GM20431 (cell line): ENCODE results near the gene BRD1.
"Not testable (repeated sequence)": the region's sequence is repeated elsewhere in the genome, so short reads cannot be mapped to it uniquely, and the experiment has no call there.

Source experiments
- in situ Hi-C: fragments of 300-500 bp; cut with MseI, MboI; formaldehyde crosslinking; loops from one replicate; pipeline ENCODE4 v1.15.0; 2020; ENCODE audit warnings: low sequenced_read_pairs; ENCODE audit not compliant: unreplicated experiment

BRD1 gene

DNA sequence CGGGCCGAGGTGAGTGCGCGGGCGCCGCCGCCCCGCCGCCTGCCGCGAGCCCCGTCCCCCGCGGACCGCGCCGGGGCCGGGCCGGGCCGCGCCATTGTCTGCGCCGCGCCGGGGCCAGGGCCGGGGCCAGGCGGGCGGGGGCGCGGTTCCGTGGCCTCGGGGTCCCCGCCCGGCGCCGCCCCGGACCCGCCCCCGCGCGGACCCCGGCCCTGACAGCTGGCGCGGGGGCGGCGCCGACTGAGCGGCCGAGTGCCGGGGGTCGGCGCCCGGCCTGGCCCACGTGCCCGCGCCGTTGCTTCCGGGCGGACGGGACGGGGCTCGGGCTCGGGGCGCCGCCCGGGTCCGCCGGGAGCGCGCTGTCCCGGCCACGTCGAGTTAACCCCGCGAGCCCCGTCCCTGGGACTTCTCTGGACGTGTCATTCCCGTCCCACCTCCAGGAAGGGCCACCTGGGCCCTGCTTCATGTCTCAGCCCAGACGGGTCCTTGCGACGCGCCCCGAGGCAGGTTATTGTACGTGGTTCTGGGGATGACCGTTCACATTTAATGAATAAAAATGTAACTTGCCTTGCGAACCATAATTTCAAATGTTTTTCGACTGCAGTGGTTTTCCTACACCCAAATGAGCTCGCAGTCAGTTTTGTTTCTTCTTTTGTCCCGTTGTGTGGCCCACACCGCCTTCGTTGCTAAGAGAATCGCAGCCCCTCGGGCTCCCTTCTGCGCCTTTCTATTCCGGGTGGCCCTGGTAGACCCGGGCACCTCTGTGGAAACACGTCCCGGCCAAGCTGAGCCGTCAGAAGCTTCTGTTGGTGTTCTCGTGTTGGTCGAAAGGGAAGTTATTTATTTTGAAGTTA, 26.5 kb upstream of the BRD1 start:
- in situ Hi-C loops = no loop called here

DNA sequence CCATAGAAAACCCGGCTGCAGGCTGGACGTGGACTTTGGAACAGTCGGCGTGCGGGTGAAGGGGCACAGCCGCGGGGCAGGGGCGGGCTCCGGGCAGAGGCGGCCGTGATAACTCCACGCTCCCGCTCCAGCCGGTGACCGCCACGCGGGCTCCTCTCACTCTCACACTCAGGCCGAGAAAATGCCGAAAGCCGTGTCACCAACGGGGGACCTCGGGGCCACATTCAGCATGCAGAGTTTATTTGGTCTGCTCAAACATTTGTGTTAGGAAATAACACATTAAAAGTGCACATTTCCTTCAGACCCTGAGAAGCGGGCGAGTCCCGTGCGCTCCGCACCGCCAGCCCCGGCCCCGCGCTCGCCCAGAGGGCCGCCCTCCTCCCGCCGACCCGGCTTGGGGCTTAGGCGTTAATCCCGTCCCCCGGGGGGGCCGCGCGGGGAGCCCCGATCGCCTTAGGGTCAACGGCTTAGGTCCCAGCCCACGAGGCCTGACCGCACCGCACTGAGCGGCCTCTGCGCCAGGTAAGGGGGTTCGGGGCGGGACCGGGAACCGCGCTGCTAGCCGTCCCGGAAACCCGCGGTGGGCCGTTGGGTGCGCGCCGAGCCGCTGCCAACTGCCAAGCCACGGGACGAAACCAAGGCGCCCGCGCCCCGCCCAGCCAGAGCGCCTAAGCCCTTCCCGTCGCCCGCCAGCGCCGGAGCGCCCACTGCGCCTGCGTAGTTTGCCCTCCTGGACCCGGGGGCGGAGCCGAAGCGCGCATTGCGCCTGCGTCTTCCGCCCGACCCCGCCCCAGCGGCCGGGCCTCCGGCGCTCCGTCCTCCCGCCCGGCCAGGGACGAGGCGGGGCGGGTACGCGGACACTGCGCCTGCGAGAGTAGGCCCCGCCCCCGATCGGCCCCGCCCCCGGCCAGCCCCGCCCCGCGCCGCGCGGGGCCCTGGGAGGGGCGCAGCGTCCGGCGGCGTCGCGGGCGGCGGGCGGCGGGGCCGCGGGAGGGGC, 25.5 kb upstream of the BRD1 start, which contains the start of gene ZBED4:
TSS of gene ZBED4 (plus strand) at position 947 of the 997 bp plus-strand sequence. CDS start 29,819 bp downstream, outside the sequence.
- in situ Hi-C loops = no loop called here

DNA sequence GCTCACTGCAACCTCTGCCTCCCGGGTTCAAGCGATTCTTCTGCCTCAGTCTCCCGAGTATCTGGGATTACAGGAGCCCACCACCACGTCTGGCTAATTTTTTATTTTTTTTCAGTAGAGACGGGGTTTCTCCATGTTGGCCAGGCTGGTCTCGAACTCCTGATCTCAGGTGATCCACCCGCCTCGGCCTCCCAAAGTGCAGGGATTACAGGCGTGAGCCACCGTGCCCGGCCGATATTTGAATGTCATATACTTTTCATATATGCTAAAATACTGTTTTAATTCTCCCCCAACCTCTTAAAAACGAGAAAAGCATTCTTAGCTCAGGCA, 24.9 kb upstream of the BRD1 start:
- in situ Hi-C loops = not testable (repeated sequence)

DNA sequence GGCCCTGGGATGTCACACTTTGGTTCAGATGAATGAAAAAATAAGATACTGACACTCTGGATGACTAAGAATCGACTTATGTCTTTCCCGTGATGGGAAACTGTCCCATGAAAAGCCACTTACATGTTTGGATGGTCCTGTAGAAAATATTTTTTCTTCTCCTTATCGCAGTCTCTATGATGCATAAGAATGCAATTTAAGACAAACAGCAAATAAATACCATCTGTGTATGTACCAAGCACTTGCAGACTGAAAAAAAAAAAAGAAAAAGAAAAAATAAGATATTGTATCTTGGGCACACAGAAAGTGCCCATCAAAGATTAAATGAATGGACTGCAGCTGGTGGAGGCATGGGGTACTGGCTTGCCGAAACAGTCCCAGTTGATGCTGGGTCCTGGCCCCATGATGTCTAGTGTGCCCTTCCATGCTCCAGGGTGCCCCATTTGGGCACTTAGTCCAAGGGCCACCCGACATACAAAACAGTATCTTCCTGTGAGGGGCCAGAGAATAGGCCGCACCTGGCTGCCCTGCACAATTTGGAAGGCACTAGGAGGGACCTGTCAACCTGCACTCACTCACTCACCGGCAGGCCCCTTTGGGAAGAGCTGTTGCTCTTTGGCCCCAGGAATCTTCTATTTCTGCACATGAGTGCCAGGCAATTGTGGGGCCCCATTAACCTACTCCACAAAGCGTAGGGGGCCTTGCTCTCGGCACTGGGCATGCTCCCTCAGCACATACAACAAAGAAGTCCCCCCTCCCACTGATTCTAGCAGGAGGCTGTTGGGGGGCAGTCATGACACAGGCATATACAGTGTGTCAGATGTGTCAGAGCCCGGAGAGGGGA, 23.5 kb upstream of the BRD1 start:
- in situ Hi-C loops = no loop called here

DNA sequence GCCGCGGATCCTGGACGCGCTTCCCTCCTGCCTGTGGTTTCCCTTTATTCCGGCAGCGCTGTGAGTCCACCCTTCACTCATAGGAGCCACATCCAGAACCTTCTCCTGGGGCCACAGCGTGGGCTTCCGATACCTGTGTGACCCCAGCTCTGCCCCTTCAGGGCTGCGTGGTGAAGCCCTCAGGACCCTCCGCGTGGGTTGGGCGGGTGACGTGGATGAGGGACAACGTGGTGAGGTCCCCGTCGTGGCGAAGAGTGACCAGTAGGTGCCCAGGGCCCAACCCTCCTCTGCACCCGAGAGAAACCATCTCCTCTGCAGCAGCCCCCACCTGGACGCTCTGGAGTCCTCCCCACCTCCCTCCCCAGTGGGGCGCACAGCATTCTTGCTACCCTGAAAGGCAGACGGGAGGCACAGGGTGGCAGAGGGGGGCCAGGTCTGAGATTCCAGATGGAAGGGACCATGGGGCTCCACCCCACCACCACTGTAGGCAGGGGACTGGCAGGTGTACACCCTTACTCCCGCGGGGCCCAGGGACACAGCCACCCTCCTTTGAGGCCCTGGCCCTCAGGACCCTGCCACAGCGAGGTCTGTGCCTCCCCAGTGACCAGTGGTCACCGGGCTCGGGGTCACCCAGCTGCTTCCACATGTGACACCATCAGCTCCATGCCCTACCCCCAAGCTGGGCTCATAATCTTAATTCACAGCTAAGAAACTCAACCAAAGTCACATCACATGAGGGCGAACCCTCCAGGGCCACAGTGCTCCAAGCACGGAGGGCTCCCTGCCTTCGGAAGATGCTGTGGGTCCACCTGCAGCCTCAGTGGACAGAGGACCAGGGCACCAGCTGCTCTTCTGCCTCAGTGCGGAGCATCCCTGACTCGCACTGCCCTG, 22.6 kb upstream of the BRD1 start:
- in situ Hi-C loops = no loop called here

DNA sequence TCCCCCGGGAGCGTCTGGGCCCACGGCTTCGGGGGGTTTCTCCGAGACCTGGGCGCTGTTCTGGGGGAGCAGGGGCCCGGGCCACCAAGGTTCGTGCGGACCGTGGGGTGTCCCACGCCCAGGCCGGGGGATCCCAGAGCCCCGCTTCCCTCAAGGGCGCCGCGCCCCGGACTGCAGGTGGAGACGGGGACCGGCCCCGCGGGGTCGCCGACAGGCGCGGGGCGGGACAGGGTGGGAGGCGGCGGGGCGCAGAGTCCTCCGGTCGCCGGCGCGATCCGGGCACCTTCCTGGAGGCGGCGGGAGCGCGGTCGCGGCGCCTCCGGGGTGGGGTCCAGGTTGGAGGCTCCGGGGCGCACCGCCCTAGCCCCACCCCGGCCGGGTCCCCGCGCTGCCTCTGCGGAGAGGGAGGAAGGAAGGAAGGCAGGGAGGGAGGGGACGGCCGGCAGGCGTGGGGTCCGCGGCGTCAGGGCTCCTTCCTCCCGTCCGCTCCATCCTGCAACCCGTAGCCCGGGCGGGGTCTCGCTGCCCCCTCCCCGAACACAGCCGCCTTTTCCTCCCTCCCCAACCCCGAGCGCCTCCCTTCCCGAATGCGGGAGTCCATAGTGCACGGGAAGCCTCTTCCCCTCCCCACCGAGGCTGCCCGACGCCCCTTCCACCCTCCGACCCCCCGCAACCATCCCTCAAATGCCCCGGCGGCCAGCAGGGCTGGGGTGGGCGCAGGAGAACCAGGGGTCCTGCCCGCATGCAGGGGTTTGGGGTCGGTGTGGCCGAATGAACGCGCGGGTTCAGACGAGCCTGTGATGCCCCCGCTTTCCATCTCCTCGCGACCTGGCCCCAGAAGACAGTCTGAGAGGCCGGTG, 21.7 kb upstream of the BRD1 start:
- in situ Hi-C loops = no loop called here

DNA sequence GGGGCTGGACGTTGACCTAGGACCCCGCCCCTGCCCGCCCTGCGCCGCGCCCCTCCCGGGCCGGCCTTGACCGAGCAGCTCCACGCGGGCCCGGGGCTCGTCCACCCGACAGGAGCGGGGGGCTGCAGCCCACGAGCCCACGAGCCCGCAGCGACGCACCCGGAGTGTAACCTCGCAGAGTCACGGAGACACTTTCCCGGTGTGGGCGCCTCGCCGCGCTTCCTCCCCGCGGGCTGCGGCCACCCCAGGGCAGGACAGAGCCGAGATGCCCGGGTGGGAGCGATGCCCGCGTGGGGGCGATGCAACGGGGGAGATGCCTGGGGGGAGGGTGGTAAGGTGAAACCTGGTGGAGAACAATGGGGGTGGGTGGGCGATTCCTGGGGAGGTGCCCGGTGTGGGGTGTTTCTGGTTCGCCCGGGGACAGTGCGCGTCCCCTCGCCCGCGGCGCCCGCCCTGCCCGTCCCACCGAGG, 21.1 kb upstream of the BRD1 start:
- in situ Hi-C loops = no loop called here

DNA sequence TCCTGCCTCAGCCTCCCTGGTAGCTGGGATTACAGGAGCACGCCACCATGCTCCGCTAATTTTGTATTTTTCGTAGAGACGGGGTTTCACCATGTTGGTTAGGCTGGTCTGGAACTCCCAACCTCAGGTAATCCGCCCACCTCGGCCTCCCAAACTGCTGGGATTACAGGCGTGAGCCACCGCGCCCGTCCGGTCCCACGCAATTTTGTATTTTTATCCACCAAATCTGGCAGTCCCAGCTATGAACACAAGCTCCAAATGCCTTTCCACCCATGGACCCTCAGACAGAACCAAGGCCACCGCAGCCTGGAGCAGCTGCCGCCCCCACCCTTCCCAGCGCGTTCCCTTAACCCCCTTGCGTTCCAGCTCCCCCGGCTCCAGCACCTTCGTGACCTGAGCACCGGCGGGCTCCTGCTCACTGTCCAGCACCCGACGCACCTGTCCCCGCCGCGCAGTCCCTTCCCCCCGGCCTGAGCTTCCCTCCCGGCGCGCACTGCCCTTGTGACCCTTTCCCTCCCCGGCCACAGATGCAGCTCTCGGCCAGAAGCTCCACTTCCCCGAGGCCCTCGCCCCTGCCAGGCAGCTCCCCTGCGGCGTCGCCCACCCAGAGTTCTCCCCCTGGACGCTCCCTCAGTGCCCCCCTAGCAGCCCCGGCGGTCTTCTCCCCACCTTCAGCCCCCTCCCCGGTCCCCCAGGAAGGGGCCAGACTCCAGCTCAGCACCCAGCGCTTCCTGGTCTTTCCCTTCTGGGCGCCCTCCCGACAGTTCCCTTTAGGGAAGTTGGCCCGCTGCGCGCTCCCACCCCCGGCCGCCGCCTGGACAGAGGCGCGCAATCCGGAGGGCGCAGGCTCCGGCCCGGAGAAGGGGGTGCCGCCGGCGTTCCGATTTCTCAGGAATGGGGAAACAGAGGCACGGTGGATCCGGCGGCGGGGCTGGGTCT, 20.3 kb upstream of the BRD1 start:
- in situ Hi-C loops = no loop called here

DNA sequence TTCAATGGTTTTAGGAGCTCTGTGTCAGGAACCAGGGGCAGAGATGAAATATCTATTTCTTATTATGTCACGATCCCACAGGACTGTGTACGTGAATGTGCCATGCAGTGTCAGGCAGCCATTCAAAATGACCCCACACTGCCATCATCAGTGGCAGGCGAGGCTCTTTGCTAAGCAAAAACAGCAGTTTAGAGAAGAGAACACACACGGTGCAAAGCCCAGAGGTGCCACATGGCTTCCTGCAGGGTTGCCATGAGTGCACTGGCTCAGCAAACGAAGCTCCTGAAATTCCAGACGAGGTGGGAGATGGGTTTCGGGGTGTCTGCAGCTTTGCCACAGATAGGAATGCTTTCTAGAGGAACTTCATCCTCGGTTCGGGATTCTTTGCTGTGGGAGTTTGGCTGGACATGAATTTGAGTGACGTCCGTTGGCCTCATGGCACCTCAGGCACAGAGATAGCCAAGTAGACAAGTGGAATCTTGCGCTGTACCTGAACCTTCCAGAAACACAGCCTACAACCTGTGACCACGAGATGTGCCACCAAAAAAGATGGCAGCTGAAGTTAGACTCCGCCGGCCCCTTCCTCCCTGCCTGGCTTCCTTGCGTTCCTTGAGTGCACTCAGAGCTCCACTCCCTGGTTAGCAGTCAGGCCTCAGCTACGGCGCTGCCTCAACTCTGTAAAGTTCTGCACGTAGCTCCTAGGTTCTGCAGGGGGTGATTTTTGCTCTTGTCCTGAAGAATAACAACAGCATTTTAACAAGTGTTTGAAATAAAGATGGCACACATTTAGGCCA, 18.2 kb upstream of the BRD1 start:
- in situ Hi-C loops = no loop called here

DNA sequence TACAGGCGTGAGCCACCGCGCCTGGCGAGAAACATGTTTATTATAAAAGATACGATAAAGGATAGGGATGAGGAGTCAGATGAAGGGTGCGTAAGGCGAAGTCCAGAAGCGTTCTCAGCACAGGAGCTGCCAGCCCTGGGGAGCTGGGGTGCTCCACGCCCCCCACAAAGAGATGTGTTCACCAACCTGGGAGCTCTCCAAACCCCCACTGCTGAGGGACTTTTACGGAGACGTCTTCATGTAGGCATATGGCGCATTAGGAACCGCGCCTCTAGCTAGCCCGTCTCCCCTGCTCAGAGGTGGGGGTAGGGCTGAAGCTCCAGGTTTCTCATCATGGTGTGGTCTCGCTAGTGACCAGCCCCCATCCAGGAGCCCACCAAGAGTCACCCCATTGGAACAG, 17.6 kb upstream of the BRD1 start:
- in situ Hi-C loops = no loop called here

DNA sequence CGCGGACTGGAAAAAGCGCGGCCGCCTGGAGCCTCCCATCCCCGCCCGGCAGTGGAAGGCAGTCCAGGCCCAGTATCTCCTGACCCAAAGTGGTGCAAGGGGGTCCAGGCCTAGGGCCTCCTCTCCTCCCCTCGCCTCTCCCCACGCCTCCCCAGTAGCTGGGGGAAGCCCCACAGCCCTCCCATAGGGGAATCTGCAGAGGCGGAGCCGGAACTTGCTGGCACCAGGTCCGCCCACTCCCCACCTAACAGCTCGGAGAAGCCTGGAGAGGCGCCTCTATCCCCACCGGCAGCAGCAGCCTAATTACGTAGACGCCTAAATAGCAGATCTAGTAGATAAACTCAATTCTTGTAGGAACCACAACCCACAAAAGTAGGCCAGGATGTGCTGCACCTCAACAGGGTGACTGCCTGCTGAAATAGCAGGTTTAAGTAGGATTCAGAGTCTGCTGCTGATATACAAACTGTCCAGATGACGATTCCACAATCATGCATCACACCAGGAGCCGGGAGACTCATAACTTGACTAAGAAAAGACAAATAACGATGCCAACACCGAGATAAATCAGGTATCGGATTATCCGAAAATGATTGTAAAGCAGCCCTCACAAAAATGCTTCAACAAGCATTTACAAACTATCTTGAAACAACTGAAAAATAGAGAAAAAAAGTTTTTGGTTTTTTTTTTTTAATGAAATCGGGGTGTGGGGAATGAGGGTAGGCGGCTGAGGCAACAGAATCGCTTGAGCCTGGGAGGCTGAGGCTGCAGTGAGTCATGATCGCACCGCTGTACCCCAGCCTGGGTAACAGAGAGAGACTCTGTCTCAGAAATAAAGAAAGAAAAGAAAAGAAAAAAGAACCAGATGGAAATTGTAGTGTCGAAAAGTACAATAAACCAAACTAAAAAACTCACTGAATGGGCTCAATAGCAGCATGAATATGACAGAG, 11.4 kb upstream of the BRD1 start:
- in situ Hi-C loops = no loop called here

DNA sequence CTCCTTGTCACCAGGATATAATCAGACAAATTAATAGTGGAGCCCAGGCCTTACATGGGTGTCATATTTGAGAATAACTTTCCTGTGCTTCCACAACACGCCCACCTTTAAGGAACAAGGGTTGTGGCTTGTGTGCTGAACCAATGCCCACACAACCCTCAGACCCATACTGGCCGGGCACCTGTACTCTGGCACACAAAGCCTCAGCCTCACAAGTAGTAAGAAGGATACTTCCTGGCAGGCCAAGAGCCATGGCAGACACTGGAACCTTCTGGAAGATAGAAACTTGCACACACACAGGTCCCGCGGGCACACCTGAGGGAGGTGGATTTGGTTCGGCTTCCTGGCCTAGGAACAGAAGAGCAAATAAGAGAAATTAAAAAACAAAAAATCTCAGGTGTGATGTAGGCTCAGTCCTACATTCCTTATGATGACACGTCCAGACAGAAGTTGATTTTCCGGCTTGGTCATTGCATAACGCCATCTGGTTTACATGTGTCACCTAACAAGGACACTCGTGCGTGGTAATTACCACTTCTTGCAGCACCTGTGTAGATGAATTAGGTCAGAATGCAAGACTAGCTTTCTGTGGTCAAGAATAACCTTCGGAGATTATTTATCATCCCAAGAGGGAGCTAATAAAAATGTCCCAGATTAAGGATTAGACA, 5.8 kb upstream of the BRD1 start:
- in situ Hi-C loops = no loop called here

DNA sequence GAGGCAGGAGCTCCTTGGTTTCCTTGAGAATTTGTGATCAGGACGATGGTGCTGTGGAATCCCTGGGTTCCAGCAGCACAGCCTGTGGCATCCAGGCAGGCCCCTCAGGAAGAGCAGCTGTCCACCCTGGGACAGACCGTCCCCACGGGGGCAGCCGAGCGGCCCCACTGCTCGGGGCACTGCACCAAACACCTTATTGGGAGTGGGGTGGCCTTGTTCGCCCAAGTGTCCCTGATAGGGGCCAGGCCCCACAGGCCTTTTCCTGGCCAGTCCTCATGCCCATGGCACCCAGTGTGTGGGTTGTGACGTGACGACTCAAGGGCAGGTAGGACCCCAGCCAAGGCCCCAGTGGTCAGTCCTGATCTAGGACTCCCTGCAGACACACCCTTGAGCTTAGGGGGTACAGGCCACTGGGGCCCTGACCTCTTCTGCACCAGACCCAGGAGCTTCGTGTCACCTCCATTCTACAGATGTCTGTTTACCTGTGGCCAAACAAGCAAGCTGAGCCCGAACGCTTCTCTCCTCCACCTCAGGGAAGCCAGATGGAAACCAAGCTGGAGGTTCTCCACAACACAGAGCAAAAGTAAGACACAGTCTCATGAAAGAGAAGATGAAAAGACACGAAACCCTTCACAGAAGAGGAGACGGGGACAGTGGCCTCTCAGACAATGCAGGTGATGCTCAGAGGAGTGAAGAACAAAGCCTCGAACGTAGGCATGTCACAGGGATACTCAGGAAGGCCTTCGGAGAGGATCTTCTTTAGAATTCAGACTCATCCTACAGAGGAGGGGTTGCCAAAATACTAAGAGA, 1.6 kb upstream of the BRD1 start:
- in situ Hi-C loops = no loop called here

DNA sequence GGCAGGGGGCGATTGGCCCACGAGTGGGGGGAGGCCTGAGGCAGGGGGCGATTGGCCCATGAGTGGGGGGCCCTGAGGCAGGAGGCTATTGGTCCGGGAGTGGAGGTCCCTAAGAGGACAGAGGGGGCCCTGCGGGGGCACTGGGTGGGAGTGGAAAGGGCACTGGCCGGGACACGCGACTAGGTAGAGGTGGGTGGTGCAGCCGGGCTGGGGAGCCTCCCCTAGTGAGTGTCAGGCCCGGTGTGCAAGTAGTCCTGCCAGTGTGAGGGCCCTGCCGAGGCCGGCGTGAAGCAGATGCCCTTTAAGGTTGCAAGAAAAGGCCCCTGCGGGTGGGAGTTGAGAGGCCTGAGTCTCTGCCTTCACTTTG, 909 bp upstream of the BRD1 start:
- in situ Hi-C loops = no loop called here
